Astrocyte of the spinal cord (primary cell): ENCODE data around the gene NUFIP2.
"Not testable (repeated sequence)": the region's sequence is repeated elsewhere in the genome, so short reads cannot be mapped to it uniquely, and the experiment has no call there.

ENCODE experiments used
- DNase-seq: peaks from one replicate; pipeline ENCODE4 v3.0.0; 2011; ENCODE audit warnings: low read depth, low spot score
- H3K4me3 ChIP-seq: 2 replicates; pipeline ENCODE4 v1.5.1; 2011; ENCODE audit warnings: low read depth, mild to moderate bottlenecking, low read length, moderate library complexity
- in situ Hi-C: cut with HindIII; loops from 2 replicates; pipeline ENCODE4 v1.10.0; 2017; ENCODE audit warnings: low sequenced_read_pairs
- TF ChIP-seq, protein P1 (sequence below): IDR thresholded peaks from 2 replicates; pipeline ENCODE4 v1.5.1; 2012; ENCODE audit warnings: low read depth, mild to moderate bottlenecking, low read length, inconsistent platforms

NUFIP2 gene, protein sequence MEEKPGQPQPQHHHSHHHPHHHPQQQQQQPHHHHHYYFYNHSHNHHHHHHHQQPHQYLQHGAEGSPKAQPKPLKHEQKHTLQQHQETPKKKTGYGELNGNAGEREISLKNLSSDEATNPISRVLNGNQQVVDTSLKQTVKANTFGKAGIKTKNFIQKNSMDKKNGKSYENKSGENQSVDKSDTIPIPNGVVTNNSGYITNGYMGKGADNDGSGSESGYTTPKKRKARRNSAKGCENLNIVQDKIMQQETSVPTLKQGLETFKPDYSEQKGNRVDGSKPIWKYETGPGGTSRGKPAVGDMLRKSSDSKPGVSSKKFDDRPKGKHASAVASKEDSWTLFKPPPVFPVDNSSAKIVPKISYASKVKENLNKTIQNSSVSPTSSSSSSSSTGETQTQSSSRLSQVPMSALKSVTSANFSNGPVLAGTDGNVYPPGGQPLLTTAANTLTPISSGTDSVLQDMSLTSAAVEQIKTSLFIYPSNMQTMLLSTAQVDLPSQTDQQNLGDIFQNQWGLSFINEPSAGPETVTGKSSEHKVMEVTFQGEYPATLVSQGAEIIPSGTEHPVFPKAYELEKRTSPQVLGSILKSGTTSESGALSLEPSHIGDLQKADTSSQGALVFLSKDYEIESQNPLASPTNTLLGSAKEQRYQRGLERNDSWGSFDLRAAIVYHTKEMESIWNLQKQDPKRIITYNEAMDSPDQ

DNA sequence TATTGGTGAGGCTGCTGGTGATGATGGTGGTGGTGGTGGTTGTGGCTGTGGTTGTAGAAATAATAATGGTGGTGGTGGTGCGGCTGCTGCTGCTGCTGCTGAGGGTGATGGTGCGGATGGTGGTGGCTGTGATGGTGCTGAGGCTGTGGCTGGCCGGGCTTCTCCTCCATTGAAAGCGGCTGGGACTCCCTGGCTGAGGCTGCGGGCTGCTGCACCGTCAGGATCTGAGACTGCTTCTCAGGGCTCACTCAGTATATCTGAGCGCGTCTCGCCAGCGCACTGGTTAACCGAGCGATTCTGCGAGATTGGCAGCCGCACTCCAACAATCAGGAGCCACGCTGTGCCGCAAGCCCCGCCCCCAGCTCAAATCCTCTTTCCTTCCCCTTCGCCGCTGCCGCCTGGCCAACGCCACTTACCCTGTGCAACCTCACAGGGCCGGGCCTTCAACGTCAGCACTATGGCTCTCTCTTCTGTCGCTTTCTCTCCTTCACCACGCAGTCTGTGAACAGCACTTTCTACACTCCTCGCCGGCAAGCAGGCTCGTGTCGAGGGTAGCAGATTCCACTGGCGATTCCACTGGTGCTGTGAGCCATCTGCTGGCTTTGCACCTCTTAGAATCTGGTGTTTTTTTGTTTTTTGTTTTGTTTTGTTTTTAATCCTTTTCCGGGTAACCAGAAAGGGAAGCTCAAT, at the start of gene NUFIP2:
TSS of gene NUFIP2 (minus strand) at position 259 of the 690 bp plus-strand sequence. CDS start at position 170, 89 bp downstream.
- TF ChIP-seq, protein P1, sequence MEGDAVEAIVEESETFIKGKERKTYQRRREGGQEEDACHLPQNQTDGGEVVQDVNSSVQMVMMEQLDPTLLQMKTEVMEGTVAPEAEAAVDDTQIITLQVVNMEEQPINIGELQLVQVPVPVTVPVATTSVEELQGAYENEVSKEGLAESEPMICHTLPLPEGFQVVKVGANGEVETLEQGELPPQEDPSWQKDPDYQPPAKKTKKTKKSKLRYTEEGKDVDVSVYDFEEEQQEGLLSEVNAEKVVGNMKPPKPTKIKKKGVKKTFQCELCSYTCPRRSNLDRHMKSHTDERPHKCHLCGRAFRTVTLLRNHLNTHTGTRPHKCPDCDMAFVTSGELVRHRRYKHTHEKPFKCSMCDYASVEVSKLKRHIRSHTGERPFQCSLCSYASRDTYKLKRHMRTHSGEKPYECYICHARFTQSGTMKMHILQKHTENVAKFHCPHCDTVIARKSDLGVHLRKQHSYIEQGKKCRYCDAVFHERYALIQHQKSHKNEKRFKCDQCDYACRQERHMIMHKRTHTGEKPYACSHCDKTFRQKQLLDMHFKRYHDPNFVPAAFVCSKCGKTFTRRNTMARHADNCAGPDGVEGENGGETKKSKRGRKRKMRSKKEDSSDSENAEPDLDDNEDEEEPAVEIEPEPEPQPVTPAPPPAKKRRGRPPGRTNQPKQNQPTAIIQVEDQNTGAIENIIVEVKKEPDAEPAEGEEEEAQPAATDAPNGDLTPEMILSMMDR = no peak
- DNase-seq = peak; percentile 98
- in situ Hi-C loops = no loop called here
- H3K4me3 ChIP-seq = peak within 1 kb of the TSS; percentile 94

DNA sequence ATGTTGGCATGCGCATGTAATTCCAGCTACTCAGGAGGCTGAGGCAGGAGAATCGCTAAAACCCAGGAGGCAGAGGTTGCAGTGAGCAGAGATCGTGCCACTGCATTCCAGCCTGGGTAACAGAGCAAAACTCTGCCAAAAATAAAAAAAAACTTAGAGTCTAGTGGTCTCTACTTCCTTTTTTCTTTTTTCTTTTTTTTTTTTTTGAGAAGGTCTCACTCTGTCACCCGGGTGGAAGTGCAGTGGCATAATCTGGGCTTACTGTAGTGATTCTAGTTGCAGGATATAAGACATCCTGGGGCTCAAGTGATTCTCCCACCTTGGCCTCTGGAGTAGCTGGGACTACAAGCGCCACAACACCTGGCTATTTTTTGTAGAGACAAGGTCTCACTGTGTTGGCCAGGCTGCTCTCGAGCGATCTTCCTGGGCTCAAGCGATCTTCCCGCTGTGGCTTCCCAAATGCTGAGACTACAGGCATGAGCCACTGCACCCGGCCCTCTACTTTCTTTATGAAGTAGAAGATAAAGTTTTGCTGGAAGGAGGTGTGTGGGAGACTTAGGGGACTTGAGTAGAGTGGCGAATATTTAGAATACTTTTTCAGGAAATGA, 48.3 kb upstream of the NUFIP2 start:
- TF ChIP-seq, protein P1 = no peak
- DNase-seq = no peak
- in situ Hi-C loops = no loop called here
- H3K4me3 ChIP-seq = no peak overlapping the region

DNA sequence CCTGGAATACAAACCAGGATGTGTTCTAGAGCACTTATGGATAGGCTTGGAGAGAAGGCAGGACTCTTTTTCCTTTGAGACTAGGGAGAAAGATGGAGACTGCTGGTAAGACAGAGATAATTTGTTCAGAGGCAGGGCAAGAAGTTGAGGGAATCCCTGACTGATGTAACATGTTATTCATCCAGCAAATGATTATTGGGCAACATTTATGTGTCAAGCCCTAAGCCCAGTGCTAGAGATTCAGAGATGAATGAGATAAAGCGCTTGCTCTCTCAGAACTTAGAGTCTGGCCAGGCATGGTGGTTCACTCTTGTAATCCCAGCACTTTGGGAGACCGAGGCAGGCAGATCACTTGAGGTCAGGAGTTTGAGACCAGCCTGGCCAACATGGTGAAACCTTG, 47.8 kb upstream of the NUFIP2 start:
- H3K4me3 ChIP-seq = no peak overlapping the region
- in situ Hi-C loops = no loop called here
- no peak for DNase-seq
- TF ChIP-seq, protein P1 = no peak

DNA sequence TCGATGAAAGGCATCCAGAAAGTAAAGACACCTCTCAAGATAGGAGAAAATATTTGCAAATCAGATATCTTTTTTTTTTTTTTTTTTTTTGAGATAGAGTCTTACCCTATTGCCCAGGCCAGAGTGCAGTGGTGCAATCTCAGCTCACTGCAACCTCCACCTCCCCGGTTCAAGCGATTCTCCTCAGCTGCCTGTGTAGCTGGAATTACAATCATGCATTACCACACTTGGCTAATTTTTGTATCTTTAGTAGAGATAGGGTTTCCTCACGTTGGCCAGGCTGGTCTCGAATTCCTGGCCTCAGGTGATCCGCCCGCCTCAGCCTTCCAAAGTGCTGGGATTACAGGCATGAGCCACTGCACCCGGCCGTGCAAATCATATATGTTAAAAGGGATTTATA, 45.1 kb upstream of the NUFIP2 start:
- DNase-seq, in situ Hi-C loops, H3K4me3 ChIP-seq: not testable (repeated sequence)

DNA sequence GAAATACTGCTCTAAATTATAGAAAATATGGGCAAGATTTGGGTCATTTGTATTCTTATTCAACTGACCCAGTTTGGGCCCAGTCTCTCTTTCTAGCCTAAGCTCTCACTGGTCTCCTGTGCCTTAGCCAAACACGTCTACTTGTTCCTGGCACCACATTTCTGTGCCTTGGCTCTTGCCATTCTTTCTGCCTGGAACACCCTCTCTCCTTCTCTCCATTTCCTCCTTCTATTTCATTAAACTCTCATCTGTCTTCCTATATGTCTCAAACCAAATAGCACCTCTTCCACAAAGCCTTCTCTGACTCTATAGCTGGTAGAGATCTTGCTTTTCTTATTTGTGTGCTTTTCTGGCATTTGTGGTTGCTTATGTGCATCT, 37.7 kb upstream of the NUFIP2 start:
- in situ Hi-C loops = no loop called here
- H3K4me3 ChIP-seq = no peak overlapping the region
- no peak for DNase-seq
- TF ChIP-seq, protein P1 = no peak

DNA sequence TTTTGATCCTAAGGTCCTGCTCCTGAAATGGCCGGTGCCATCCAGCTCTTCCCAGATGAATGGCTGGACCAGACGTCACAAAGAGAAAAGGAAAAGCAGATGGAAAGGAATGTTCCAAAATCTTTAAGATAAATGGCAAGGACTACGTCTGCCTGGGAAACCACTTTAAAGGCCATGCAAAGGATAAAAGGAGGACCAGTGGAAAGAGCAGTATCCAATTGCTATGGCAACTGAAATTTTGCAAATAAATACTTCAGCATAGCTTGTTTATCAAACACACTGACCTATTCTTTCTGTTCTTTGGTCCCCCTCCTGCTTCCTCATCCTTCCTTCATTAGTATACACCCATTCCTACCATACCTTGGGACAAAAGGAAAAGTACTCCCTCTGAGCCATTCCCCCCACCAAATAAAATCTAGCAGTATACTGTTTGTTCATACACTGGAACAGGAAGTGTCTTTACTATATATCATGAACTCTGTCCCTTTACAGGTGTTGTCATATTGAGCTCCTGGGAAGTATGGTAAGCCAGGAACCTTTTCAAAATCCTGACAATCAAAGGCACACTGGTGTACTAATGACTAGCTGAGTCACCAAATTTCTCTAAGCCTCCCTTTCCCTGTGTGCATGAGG, 37.2 kb upstream of the NUFIP2 start:
- no peak overlapping the region for H3K4me3 ChIP-seq
- TF ChIP-seq, protein P1 = no peak
- in situ Hi-C loops = no loop called here
- no peak for DNase-seq
